GM12878 (cell line): ENCODE measurements around the gene PLIN3. TPM values are rescaled to one million over a fixed set of nuclear protein-coding genes. Genes with fewer than 3 reads are reported as not detected.

ENCODE experiments used
- CBX3 ChIP-seq: fragments of 200-600 bp; sonication (generic); IDR thresholded peaks from 2 replicates; pipeline ENCODE4 v1.6.1; 2016; ENCODE audit warnings: low read depth, borderline replicate concordance
- MEF2B ChIP-seq: fragments of 450-650 bp; IDR thresholded peaks from 2 replicates; pipeline ENCODE4 v1.6.1; 2018; ENCODE audit warnings: mild to moderate bottlenecking, moderate library complexity; ENCODE audit not compliant: partially characterized antibody, poor library complexity, severe bottlenecking
- MTA2 ChIP-seq: fragments of 450-650 bp; IDR thresholded peaks from 2 replicates; pipeline ENCODE4 v1.6.1; 2016; ENCODE audit warnings: low read depth, mild to moderate bottlenecking, moderate library complexity
- MXI1 ChIP-seq: fragments of 150-350 bp; IDR thresholded peaks from 2 replicates; pipeline ENCODE4 v1.6.1; 2011; ENCODE audit warnings: low read depth, mild to moderate bottlenecking, inconsistent platforms, low read length, improper control_type of control experiment
- NBN ChIP-seq: fragments of 450-650 bp; IDR thresholded peaks from 2 replicates; pipeline ENCODE4 v1.6.1; 2016
- RAD21 ChIP-seq: IDR thresholded peaks from 2 replicates; pipeline ENCODE4 v1.6.1; 2011; ENCODE audit warnings: mild to moderate bottlenecking, low read depth, low read length, moderate library complexity; ENCODE audit not compliant: insufficient read depth
- RB1 ChIP-seq: fragments of 450-650 bp; formaldehyde crosslinking; IDR thresholded peaks from 2 replicates; pipeline ENCODE4 v1.6.1; 2017; ENCODE audit warnings: mild to moderate bottlenecking, borderline replicate concordance
- SMAD1 ChIP-seq: fragments of 450-650 bp; IDR thresholded peaks from 2 replicates; pipeline ENCODE4 v1.6.1; 2018; ENCODE audit warnings: mild to moderate bottlenecking, low read depth; ENCODE audit not compliant: partially characterized antibody
- ZBED1 ChIP-seq: IDR thresholded peaks from 2 replicates; pipeline ENCODE4 v1.6.1; 2016; ENCODE audit warnings: borderline replicate concordance
- polyA plus RNA-seq, 11 experiments: library from polyadenylated mRNA; depleted of rRNA in 4 of 11; unstranded in 6 of 11; stranded (reverse) in 5 of 11; fragments of >200 nt; fragmentation: Nextera tagmentation in 4 of 11; fragmentation: Illumina TruSeq in 1 of 11; extraction: Ambion mirVana in 4 of 11; extraction: Trizol in 1 of 11; gene quantifications; 1 replicate in 1 of 11; 2 replicates in 10 of 11; pipeline versions ENCODE4 v1.2.1 to v1.2.3, GENCODE V29; 2011 to 2016; ENCODE audit warnings: inconsistent platforms in 2 of 11, missing spikeins in 2 of 11, low read depth in 1 of 11
- total RNA-seq, 4 experiments: library from RNA; depleted of rRNA in 3 of 4; stranded (reverse); fragments of >200 nt in 3 of 4; fragmentation: Illumina TruSeq in 1 of 4; extraction: Trizol in 1 of 4; gene quantifications; 2 replicates each; pipeline versions ENCODE4 v1.2.1 to v1.2.3, GENCODE V29; 2013 to 2021
- TF ChIP-seq, protein P1 (sequence below): fragments of 450-650 bp; IDR thresholded peaks from 2 replicates; pipeline ENCODE4 v1.6.1; 2018; ENCODE audit warnings: borderline replicate concordance, mild to moderate bottlenecking; ENCODE audit not compliant: partially characterized antibody
- TF ChIP-seq, protein P2 (sequence below): fragments of 450-650 bp; IDR thresholded peaks from 2 replicates; pipeline ENCODE4 v1.6.1; 2017; ENCODE audit warnings: mild to moderate bottlenecking, moderate library complexity
- TF ChIP-seq, protein P3 (sequence below): fragments of 450-650 bp; IDR thresholded peaks from 2 replicates; pipeline ENCODE4 v1.6.1; 2017; ENCODE audit warnings: low read depth, mild to moderate bottlenecking, moderate library complexity
- TF ChIP-seq, protein P4 (sequence below): IDR thresholded peaks from 2 replicates; pipeline ENCODE4 v1.6.1; 2012; ENCODE audit warnings: mild to moderate bottlenecking, low read depth, low read length
- TF ChIP-seq, protein P5 (sequence below): fragments of 450-650 bp; formaldehyde crosslinking; IDR thresholded peaks from 2 replicates; pipeline ENCODE4 v1.4.0; 2020; ENCODE audit warnings: mild to moderate bottlenecking, moderate library complexity

PLIN3 gene
- total and polyA plus RNA-seq, 10 of the 15 experiments (the other 5 are each of a cell fraction or from before 2014, with no cell fraction given) = 7.7 to 71.4 (median 66.8) TPM

DNA sequence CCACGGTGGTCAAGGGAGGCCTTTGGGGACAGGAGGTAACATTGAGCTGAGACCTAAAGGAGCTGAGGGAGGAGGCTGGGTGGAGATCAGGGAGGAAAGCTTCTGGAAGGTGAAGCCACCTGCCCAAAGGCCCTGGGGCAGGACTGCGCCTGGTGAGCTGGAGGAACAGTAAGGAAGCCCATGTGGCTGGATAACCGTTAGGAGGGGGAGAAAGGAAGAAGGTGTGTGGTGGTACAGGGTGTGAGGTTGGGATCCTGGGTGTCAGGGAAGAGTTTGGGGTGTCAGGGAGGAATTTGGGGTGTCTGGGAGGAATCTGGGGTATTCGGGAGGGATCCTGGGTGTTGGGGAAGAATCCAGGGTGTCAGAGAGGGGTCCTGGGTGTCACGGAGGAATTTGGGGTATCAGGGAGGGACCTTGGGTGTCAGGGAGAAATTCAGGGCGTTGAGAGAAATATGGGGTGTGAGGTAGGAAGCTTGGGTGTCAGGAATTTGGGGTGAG is 36.6 kb downstream of the PLIN3 start (continued):
- TF ChIP-seq, protein P1, sequence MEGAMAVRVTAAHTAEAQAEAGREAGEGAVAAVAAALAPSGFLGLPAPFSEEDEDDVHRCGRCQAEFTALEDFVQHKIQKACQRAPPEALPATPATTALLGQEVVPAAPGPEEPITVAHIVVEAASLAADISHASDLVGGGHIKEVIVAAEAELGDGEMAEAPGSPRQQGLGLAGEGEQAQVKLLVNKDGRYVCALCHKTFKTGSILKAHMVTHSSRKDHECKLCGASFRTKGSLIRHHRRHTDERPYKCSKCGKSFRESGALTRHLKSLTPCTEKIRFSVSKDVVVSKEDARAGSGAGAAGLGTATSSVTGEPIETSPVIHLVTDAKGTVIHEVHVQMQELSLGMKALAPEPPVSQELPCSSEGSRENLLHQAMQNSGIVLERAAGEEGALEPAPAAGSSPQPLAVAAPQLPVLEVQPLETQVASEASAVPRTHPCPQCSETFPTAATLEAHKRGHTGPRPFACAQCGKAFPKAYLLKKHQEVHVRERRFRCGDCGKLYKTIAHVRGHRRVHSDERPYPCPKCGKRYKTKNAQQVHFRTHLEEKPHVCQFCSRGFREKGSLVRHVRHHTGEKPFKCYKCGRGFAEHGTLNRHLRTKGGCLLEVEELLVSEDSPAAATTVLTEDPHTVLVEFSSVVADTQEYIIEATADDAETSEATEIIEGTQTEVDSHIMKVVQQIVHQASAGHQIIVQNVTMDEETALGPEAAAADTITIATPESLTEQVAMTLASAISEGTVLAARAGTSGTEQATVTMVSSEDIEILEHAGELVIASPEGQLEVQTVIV = peak; percentile 30
- TF ChIP-seq, protein P2, sequence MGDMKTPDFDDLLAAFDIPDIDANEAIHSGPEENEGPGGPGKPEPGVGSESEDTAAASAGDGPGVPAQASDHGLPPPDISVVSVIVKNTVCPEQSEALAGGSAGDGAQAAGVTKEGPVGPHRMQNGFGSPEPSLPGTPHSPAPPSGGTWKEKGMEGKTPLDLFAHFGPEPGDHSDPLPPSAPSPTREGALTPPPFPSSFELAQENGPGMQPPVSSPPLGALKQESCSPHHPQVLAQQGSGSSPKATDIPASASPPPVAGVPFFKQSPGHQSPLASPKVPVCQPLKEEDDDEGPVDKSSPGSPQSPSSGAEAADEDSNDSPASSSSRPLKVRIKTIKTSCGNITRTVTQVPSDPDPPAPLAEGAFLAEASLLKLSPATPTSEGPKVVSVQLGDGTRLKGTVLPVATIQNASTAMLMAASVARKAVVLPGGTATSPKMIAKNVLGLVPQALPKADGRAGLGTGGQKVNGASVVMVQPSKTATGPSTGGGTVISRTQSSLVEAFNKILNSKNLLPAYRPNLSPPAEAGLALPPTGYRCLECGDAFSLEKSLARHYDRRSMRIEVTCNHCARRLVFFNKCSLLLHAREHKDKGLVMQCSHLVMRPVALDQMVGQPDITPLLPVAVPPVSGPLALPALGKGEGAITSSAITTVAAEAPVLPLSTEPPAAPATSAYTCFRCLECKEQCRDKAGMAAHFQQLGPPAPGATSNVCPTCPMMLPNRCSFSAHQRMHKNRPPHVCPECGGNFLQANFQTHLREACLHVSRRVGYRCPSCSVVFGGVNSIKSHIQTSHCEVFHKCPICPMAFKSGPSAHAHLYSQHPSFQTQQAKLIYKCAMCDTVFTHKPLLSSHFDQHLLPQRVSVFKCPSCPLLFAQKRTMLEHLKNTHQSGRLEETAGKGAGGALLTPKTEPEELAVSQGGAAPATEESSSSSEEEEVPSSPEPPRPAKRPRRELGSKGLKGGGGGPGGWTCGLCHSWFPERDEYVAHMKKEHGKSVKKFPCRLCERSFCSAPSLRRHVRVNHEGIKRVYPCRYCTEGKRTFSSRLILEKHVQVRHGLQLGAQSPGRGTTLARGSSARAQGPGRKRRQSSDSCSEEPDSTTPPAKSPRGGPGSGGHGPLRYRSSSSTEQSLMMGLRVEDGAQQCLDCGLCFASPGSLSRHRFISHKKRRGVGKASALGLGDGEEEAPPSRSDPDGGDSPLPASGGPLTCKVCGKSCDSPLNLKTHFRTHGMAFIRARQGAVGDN = no peak
- 0 out of 2 replicates have a peak, but pooled peaks have one; percentile 16 for TF ChIP-seq NBN
- TF ChIP-seq RAD21 = no peak
- TF ChIP-seq, protein P3, sequence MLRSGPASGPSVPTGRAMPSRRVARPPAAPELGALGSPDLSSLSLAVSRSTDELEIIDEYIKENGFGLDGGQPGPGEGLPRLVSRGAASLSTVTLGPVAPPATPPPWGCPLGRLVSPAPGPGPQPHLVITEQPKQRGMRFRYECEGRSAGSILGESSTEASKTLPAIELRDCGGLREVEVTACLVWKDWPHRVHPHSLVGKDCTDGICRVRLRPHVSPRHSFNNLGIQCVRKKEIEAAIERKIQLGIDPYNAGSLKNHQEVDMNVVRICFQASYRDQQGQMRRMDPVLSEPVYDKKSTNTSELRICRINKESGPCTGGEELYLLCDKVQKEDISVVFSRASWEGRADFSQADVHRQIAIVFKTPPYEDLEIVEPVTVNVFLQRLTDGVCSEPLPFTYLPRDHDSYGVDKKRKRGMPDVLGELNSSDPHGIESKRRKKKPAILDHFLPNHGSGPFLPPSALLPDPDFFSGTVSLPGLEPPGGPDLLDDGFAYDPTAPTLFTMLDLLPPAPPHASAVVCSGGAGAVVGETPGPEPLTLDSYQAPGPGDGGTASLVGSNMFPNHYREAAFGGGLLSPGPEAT = 0 out of 2 replicates have a peak, but pooled peaks have one; percentile 12
- TF ChIP-seq RB1 = no peak
- no peak for TF ChIP-seq MTA2
- TF ChIP-seq MXI1 = no peak
- peak; percentile 32 for TF ChIP-seq SMAD1
- no peak for TF ChIP-seq CBX3
- TF ChIP-seq, protein P4, sequence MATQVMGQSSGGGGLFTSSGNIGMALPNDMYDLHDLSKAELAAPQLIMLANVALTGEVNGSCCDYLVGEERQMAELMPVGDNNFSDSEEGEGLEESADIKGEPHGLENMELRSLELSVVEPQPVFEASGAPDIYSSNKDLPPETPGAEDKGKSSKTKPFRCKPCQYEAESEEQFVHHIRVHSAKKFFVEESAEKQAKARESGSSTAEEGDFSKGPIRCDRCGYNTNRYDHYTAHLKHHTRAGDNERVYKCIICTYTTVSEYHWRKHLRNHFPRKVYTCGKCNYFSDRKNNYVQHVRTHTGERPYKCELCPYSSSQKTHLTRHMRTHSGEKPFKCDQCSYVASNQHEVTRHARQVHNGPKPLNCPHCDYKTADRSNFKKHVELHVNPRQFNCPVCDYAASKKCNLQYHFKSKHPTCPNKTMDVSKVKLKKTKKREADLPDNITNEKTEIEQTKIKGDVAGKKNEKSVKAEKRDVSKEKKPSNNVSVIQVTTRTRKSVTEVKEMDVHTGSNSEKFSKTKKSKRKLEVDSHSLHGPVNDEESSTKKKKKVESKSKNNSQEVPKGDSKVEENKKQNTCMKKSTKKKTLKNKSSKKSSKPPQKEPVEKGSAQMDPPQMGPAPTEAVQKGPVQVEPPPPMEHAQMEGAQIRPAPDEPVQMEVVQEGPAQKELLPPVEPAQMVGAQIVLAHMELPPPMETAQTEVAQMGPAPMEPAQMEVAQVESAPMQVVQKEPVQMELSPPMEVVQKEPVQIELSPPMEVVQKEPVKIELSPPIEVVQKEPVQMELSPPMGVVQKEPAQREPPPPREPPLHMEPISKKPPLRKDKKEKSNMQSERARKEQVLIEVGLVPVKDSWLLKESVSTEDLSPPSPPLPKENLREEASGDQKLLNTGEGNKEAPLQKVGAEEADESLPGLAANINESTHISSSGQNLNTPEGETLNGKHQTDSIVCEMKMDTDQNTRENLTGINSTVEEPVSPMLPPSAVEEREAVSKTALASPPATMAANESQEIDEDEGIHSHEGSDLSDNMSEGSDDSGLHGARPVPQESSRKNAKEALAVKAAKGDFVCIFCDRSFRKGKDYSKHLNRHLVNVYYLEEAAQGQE = no peak
- no peak for TF ChIP-seq ZBED1
- TF ChIP-seq MEF2B = no peak
- TF ChIP-seq, protein P5, sequence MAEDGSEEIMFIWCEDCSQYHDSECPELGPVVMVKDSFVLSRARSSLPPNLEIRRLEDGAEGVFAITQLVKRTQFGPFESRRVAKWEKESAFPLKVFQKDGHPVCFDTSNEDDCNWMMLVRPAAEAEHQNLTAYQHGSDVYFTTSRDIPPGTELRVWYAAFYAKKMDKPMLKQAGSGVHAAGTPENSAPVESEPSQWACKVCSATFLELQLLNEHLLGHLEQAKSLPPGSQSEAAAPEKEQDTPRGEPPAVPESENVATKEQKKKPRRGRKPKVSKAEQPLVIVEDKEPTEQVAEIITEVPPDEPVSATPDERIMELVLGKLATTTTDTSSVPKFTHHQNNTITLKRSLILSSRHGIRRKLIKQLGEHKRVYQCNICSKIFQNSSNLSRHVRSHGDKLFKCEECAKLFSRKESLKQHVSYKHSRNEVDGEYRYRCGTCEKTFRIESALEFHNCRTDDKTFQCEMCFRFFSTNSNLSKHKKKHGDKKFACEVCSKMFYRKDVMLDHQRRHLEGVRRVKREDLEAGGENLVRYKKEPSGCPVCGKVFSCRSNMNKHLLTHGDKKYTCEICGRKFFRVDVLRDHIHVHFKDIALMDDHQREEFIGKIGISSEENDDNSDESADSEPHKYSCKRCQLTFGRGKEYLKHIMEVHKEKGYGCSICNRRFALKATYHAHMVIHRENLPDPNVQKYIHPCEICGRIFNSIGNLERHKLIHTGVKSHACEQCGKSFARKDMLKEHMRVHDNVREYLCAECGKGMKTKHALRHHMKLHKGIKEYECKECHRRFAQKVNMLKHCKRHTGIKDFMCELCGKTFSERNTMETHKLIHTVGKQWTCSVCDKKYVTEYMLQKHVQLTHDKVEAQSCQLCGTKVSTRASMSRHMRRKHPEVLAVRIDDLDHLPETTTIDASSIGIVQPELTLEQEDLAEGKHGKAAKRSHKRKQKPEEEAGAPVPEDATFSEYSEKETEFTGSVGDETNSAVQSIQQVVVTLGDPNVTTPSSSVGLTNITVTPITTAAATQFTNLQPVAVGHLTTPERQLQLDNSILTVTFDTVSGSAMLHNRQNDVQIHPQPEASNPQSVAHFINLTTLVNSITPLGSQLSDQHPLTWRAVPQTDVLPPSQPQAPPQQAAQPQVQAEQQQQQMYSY (CRISPR knock-in tag) = no peak
